ENCODE data around the gene GJE1.
"Not testable (repeated sequence)": the region's sequence is repeated elsewhere in the genome, so short reads cannot be mapped to it uniquely, and the experiment has no call there.

The GJE1 gene

DNA sequence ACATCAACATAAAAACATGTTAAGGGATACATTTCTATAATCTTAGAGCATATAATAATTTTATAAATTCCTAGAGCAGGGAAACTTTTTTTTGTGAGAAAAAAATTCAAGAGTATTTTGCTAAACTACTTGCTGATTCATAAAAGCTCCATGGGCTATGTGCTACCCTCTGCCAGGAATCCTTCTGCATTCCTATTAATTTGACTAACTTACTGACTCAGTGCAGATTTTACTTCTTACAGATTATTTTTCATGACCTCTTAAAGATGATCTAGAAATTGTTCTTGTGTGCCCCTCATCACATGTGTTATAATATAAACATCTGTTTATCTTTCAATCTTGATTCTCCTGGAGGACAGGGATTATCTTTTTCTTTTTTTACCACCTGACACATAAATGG is 20.0 kb downstream of the GJE1 start:
- peaks cover 85% of the 10 kb centered on the region for H3K4me1 Mint-ChIP-seq (ENCODE audit: low read depth)

DNA sequence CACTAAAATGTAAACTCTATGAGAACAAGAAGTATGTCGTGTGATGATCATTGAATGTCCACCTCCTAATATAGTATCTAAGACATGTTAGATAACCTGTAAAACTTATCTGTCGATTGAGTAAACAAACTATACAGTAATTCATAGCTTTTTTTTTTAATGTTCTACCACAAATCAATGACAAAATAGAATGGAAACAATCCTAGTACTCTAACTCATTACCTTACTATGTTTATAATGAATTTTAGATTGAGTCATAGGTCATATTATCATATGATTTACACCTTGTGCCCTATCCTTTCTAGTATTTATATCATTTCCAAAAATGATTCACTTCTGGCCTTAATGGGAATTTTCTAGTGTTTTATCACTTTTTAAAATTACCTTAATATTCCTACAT is 20.5 kb downstream of the GJE1 start:
- peaks cover 80% of the 10 kb centered on the region for H3K4me1 Mint-ChIP-seq (ENCODE audit: low read depth)

More for the DNA sequence above, 20.0 kb downstream of the GJE1 start:
- peak overlapping the region; percentile 50 for H3K27ac Mint-ChIP-seq
- no peaks in the 10 kb centered on the region for H3K36me3 Mint-ChIP-seq
- H3K27me3 Mint-ChIP-seq: no peaks in the 10 kb centered on the region
- no peaks in the 10 kb centered on the region for H3K9me3 Mint-ChIP-seq (ENCODE audit: low read depth)
- H3K4me3 Mint-ChIP-seq: no peak overlapping the region

DNA sequence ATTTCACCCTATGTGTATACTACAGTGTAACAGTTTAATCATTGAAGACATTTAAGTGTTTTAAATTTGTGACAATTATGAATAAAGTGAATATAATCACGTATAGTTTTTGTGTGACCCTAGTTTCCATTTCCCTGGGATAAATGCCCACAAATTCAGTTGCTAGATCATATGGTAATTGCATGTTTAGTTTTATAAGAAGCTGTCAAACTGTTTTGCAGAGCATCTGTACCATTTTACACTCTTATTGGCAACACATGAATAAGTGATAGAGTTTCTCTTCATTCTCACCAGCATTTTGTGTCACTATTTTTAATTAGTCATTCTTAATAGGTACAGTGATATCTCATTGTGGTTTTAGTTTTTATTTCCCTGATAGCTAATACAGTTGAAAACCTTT is 21.6 kb downstream of the GJE1 start:
- Mint-ChIP-seq H3K36me3 (no peaks in the 10 kb centered on the region), H3K27ac (no peak overlapping the region), H3K27me3 (no peaks in the 10 kb centered on the region), H3K4me1 (ENCODE audit: low read depth) (peaks cover 71% of the 10 kb centered on the region), H3K4me3 (no peak overlapping the region), H3K9me3 (ENCODE audit: low read depth) (no peaks in the 10 kb centered on the region)

More for the DNA sequence above, 20.5 kb downstream of the GJE1 start:
- no peaks in the 10 kb centered on the region for H3K36me3 Mint-ChIP-seq
- peak overlapping the region; percentile 50 for H3K27ac Mint-ChIP-seq
- H3K4me3 Mint-ChIP-seq: no peak overlapping the region
- no peaks in the 10 kb centered on the region for H3K27me3 Mint-ChIP-seq
- no peaks in the 10 kb centered on the region for H3K9me3 Mint-ChIP-seq (ENCODE audit: low read depth)

DNA sequence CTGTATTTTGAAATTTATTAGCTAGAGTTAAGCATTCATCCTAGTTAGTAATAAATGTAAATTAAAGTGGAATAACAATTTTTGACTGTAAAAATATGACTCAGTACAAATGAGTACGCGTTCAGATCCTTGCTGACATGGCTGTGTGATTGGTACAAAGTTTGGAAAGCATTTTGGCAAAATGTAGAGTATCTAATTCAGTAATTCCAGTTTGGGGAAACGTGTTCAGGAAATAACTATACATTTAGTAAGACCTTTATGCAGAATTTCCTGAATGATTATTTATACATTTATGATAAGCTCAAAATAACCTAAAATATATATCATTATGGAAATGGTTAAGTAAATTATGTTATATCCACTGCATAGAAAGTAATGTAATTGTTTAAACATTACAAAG is 22.4 kb downstream of the GJE1 start:
- Mint-ChIP-seq H3K4me3 (no peak overlapping the region), H3K4me1 (ENCODE audit: low read depth) (peaks cover 67% of the 10 kb centered on the region), H3K27ac (no peak overlapping the region), H3K9me3 (ENCODE audit: low read depth) (no peaks in the 10 kb centered on the region), H3K27me3 (no peaks in the 10 kb centered on the region), H3K36me3 (no peaks in the 10 kb centered on the region)

DNA sequence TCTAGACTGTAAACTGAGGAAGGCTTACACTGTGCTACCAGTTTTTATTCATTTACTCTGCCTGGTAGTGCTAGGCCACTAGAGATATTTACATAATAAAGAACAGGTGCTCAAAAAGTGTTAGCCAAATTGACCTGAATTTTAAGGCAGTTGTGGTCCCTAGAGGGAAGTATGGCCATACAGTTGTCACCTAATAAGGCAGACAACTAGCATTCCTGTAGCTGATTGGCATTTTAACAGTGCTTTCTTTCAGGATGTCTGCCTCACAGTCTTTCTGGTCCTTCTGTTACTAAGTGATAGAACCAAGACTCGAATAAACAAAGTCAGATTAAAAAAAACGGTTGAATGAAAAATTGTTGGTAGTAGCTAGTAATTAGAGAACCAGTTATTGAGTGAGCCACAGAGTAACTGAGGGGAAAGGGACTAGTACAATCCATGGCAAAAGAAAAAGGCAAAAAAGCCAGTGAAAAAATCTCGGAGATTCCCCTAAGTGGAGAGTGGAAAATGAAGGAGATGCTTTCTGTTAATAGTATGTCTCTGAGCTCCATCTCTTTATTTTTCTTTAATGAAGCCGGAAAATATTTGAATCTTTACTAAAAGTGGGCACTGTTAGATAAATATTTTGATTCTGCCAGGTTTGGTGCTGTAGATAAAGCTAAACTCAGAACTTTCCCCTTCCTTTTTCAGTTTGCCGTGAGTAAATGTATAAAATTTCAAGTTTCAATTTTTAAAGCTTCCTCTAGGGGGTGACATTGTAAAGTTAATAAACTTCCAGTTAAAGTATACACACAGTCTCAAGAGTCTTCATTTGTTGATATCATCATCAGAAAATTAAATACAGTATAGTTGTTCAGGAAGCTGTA is 23.4 kb downstream of the GJE1 start:
- no peaks in the 10 kb centered on the region for H3K27me3 Mint-ChIP-seq
- no peaks in the 10 kb centered on the region for H3K9me3 Mint-ChIP-seq (ENCODE audit: low read depth)
- peak overlapping the region; percentile 10 for H3K27ac Mint-ChIP-seq
- peaks cover 63% of the 10 kb centered on the region for H3K4me1 Mint-ChIP-seq (ENCODE audit: low read depth)
- H3K4me3 Mint-ChIP-seq: no peak overlapping the region
- no peaks in the 10 kb centered on the region for H3K36me3 Mint-ChIP-seq

DNA sequence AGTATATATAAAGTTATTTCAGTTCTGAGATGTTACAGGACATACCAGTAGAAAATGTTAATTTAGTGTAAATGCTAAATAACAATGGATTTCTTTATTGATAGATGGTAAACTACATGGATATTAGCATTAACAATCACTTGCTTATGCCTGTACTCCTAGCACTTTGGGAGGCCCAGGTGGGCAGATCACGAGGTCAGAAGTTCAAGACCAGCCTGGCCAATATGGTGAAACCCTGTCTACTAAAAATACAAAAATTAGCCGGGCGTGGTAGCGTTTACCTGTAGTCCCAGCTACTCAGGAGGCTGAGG is 24.0 kb downstream of the GJE1 start:
- peaks cover 59% of the 10 kb centered on the region for H3K4me1 Mint-ChIP-seq (ENCODE audit: low read depth)
- H3K4me3 Mint-ChIP-seq; H3K27me3 Mint-ChIP-seq; H3K36me3 Mint-ChIP-seq; H3K9me3 Mint-ChIP-seq (ENCODE audit: low read depth); H3K27ac Mint-ChIP-seq: not testable (repeated sequence)

DNA sequence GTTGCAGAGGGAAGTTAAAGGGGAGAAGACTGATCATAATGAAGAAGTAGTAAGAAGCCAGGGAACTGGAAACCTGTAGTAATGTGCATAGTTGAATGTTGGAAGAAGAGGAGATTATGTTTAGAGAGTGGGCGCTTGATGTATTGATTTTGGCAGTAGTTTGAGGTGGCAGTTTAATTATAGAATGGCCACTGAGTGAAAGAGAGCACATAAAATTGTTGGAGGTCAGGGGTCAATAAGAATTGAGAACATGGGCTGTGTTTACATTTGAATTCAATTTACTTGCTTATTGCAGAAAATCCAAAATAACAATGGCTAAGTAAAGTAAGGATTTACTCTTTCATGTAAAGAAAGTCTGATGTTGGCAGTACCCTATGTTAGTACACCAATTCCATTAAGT is 30.1 kb downstream of the GJE1 start:
- no peak overlapping the region for H3K4me3 Mint-ChIP-seq
- no peaks in the 10 kb centered on the region for H3K27me3 Mint-ChIP-seq
- H3K9me3 Mint-ChIP-seq (ENCODE audit: low read depth): no peaks in the 10 kb centered on the region
- peaks cover 39% of the 10 kb centered on the region for H3K4me1 Mint-ChIP-seq (ENCODE audit: low read depth)
- no peak overlapping the region for H3K27ac Mint-ChIP-seq
- no peaks in the 10 kb centered on the region for H3K36me3 Mint-ChIP-seq

DNA sequence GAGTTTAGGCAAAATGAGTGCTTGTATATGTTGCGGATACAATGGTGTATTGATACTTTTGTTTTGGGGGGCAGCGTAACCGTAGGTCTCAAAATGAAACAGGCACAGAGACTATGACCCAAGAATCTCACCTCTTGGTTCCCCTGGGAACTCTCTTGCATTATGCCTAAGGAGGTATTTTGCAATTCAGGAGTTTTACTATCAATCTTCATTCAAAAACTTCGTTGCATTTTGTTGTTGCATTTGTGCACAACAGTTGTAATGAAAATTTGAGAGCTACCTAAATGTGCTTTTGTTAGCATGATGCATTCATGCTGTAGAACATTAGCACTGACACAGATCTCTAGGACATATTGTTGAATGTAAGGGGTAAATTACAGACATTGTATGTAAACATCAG is 32.5 kb downstream of the GJE1 start:
- Mint-ChIP-seq H3K36me3 (no peaks in the 10 kb centered on the region), H3K4me3 (no peak overlapping the region), H3K27ac (no peak overlapping the region), H3K9me3 (ENCODE audit: low read depth) (no peaks in the 10 kb centered on the region), H3K27me3 (no peaks in the 10 kb centered on the region), H3K4me1 (ENCODE audit: low read depth) (peaks cover 32% of the 10 kb centered on the region)

DNA sequence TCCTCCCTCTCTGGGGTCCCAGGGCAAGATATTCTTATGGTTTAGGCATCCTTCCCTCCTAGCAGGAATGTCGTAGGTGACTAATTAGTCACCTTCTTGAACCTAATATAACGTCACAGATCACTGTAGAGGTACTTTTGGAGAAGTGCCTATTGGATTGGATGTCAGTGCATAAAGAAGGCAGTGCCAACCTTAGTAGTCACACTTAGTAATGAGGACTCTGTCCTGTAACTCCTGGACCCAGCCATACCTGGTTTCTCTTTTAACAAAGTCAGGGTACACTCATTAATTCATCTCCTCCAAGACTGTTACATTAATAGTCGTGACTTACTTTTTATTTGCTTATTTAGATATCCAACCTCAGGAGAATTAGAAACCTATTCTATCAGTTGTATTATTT is 34.3 kb downstream of the GJE1 start:
- H3K27me3 Mint-ChIP-seq: no peaks in the 10 kb centered on the region
- H3K4me3 Mint-ChIP-seq: no peak overlapping the region
- no peaks in the 10 kb centered on the region for H3K9me3 Mint-ChIP-seq (ENCODE audit: low read depth)
- peaks cover 24% of the 10 kb centered on the region for H3K4me1 Mint-ChIP-seq (ENCODE audit: low read depth)
- H3K36me3 Mint-ChIP-seq: peaks cover 2% of the 10 kb centered on the region
- no peak overlapping the region for H3K27ac Mint-ChIP-seq

DNA sequence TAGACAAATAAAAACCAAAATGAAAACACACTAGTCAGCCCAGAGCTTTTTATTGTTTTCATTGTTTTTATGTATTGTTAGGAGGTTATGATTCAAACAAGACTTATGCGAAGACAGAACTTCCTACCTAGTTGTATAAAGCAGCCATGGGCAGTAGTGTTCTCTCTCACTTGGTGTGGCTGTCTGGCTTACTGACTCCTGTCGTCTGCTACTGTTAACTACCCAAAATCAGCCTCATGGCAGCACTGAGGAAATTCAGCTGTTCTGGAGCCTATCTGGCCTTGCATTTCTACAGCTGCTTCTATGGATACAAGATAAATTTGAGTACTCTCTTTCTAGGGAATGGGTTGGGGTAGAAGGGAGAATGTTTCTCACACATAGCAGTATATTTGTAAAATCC is 34.8 kb downstream of the GJE1 start:
- H3K4me1 Mint-ChIP-seq (ENCODE audit: low read depth): peaks cover 20% of the 10 kb centered on the region
- peaks cover 5% of the 10 kb centered on the region for H3K36me3 Mint-ChIP-seq
- no peak overlapping the region for H3K27ac Mint-ChIP-seq
- no peaks in the 10 kb centered on the region for H3K27me3 Mint-ChIP-seq
- H3K9me3 Mint-ChIP-seq (ENCODE audit: low read depth): no peaks in the 10 kb centered on the region
- H3K4me3 Mint-ChIP-seq: no peak overlapping the region

DNA sequence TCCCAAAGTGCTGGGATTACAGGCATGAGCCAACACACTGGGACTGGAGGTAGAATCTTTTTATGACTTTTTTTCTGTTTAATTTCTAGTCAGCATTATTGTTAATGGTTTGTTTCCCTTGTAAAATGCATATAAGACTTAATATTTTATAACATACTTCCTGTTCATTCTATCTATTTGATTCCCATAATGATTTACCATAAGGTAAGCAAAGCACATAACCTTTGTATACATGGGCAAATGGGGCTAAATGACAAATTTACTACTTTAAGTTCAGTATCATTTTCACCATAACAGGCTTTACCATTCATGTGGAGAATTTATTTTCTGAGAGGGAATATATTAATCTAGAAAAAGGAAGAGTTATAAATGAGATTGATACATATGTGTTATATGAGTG is 38.6 kb downstream of the GJE1 start:
- peaks cover 4% of the 10 kb centered on the region for H3K9me3 Mint-ChIP-seq (ENCODE audit: low read depth)
- no peak overlapping the region for H3K27ac Mint-ChIP-seq
- peaks cover 3% of the 10 kb centered on the region for H3K4me1 Mint-ChIP-seq (ENCODE audit: low read depth)
- peaks cover 31% of the 10 kb centered on the region for H3K36me3 Mint-ChIP-seq
- H3K4me3 Mint-ChIP-seq: no peak overlapping the region
- H3K27me3 Mint-ChIP-seq: no peaks in the 10 kb centered on the region

DNA sequence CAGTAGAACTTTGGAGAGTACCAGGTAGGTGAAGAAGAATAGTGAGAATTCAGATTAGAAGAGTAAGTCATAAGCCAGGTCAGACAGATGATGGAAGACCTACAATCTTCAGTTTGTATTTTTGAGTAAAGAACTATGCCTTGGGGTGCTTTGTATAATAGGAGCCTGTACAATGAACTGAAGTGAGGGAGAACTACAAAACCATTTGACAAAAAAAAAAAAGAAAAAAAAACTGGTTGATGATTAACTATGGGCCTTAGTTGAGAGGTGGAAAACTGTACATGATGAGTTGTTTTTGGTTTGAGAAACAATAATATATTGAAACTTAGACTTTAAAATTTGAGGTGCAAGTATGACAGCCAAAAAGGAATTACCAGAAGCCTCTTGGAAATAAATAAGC is 40.0 kb downstream of the GJE1 start:
- Mint-ChIP-seq H3K4me3 (no peak overlapping the region), H3K27me3 (no peaks in the 10 kb centered on the region), H3K27ac (no peak overlapping the region), H3K36me3 (peaks cover 41% of the 10 kb centered on the region), H3K9me3 (ENCODE audit: low read depth) (peaks cover 8% of the 10 kb centered on the region), H3K4me1 (ENCODE audit: low read depth) (peaks cover 3% of the 10 kb centered on the region)

DNA sequence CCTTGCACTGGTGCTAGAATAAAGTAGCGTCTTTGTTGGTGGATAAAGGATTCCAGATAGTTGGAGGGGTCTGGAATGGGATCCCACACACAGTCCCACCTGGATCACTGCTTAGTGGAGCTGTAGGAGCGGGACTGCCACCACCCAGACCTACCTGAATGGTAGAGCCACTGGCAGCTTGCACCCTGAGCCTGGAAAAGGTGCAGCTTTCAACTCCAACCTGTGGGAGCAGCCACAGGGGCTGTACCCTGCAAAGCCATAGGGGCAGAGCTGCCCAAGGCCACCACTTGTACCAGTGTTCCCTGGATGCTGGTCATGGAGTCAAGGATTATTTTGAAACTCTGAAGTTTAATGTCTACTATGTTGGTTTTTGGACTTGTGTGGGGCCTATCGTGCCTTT is 41.3 kb downstream of the GJE1 start:
- no peaks in the 10 kb centered on the region for H3K27me3 Mint-ChIP-seq
- peaks cover 3% of the 10 kb centered on the region for H3K4me1 Mint-ChIP-seq (ENCODE audit: low read depth)
- H3K36me3 Mint-ChIP-seq: peaks cover 47% of the 10 kb centered on the region
- H3K9me3 Mint-ChIP-seq (ENCODE audit: low read depth): peaks cover 13% of the 10 kb centered on the region
- no peak overlapping the region for H3K27ac Mint-ChIP-seq
- H3K4me3 Mint-ChIP-seq: no peak overlapping the region

DNA sequence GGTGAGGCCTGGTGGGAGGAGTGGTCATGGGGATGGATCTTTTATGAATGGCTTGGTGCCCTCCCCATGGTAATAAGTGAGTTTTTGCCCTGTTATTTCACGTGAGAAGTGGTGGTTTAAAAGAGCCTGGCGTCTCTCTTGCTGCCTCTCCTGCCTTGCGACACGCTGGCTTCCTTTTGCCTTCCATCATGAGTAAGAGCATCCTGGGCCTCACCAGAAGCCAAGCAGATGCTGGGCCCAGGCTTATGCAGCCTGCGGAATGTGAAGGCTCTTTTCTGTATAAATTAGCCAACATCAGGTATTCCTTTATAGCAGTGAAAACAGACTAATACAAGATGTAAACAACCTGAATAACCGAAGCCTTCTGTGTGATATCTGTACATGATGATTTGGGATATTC is 42.0 kb downstream of the GJE1 start:
- peaks cover 13% of the 10 kb centered on the region for H3K9me3 Mint-ChIP-seq (ENCODE audit: low read depth)
- H3K36me3 Mint-ChIP-seq: peaks cover 51% of the 10 kb centered on the region

DNA sequence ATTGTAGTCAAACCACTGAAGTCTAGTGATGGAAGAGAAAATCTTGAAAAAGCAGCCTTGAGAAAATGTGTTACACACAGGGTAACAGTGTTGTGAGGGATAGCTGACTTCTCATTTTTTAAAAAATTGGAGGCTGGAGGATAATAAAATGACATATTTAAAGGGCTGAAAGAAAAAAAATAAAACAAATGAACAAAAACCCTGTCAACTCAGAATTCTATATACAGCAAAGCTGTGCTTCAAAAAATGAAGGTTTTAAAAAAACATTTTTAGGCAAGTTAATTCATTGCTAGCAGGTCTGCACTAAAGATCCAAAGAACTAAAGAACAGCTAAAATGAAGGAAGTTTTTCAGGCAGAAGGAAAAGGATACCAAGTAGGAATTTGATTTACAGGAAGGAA is 45.4 kb downstream of the GJE1 start:
- Mint-ChIP-seq H3K4me3 (no peak overlapping the region), H3K36me3 (peaks cover 49% of the 10 kb centered on the region), H3K27me3 (no peaks in the 10 kb centered on the region), H3K4me1 (ENCODE audit: low read depth) (peaks cover 13% of the 10 kb centered on the region), H3K27ac (no peak overlapping the region), H3K9me3 (ENCODE audit: low read depth) (peaks cover 13% of the 10 kb centered on the region)

More for the DNA sequence above, 42.0 kb downstream of the GJE1 start:
- H3K27me3 Mint-ChIP-seq: no peaks in the 10 kb centered on the region
- no peak overlapping the region for H3K4me3 Mint-ChIP-seq
- H3K4me1 Mint-ChIP-seq (ENCODE audit: low read depth): peaks cover 3% of the 10 kb centered on the region
- no peak overlapping the region for H3K27ac Mint-ChIP-seq

DNA sequence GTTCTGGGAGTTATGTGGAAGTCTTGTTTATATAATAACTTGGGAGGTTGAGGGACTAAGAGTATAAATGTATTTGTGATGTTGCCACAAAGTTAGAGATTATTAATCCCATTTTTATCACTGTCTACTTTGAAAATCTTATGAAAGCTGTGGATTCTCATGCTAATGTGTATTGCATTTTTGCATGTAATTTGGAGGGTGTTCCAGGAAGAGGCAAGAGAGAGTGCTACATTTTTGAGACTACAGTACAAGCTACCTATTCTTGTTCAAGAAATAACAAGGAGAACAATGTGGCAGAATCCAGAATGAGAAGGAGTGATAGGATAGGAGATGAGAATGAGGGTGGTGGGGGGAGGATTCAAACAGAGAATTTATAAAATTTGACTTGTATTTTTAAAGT is 49.3 kb downstream of the GJE1 start:
- no peak overlapping the region for H3K4me3 Mint-ChIP-seq
- no peak overlapping the region for H3K27ac Mint-ChIP-seq
- H3K4me1 Mint-ChIP-seq (ENCODE audit: low read depth): peaks cover 16% of the 10 kb centered on the region
- no peaks in the 10 kb centered on the region for H3K27me3 Mint-ChIP-seq
- peaks cover 26% of the 10 kb centered on the region for H3K36me3 Mint-ChIP-seq
- peaks cover 9% of the 10 kb centered on the region for H3K9me3 Mint-ChIP-seq (ENCODE audit: low read depth)
